Astrocyte (in vitro differentiated cells and primary cell): ENCODE data around the gene NXN. TPM values are rescaled to one million over a fixed set of nuclear protein-coding genes. Genes with fewer than 3 reads are reported as not detected.

ENCODE experiments used
- DNase-seq: peaks from one replicate; pipeline ENCODE4 v3.0.0-alpha.2; 2010; ENCODE audit warnings: low read depth
- FAIRE-seq: peaks from 2 replicates; lab custom pipeline; 2011; peaks lifted over from hg19 to GRCh38; lab: Jason Lieb, UNC
- H2AFZ ChIP-seq: 2 replicates; pipeline ENCODE4 v1.6.0; 2012; ENCODE audit warnings: low read depth, low read length, inconsistent platforms
- H3K27ac ChIP-seq: 2 replicates; pipeline ENCODE4 v1.5.1; 2011; ENCODE audit warnings: low read depth, low read length, inconsistent platforms
- H3K27me3 ChIP-seq: 2 replicates; pipeline ENCODE4 v1.6.0; 2011; ENCODE audit warnings: low read length, inconsistent platforms; ENCODE audit not compliant: insufficient read depth
- H3K36me3 ChIP-seq: 2 replicates; pipeline ENCODE4 v1.5.1; 2011; ENCODE audit warnings: low read length, inconsistent platforms; ENCODE audit not compliant: insufficient read depth
- H3K4me1 ChIP-seq: 2 replicates; pipeline ENCODE4 v1.5.1; 2011; ENCODE audit warnings: low read length, inconsistent platforms; ENCODE audit not compliant: insufficient read depth
- H3K4me2 ChIP-seq: 2 replicates; pipeline ENCODE4 v1.6.0; 2012; ENCODE audit warnings: low read length, inconsistent platforms
- H3K4me3 ChIP-seq: 2 replicates; pipeline ENCODE4 v1.5.1; 2011; ENCODE audit warnings: low read depth, mild to moderate bottlenecking, low read length, inconsistent platforms; ENCODE audit not compliant: insufficient read depth
- H3K79me2 ChIP-seq: 2 replicates; pipeline ENCODE4 v1.6.0; 2012; ENCODE audit warnings: mild to moderate bottlenecking, low read length, inconsistent platforms; ENCODE audit not compliant: insufficient read depth
- H3K9ac ChIP-seq: 2 replicates; pipeline ENCODE4 v1.6.0; 2012; ENCODE audit warnings: mild to moderate bottlenecking, low read length, inconsistent platforms
- H3K9me3 ChIP-seq: 2 replicates; pipeline ENCODE4 v1.5.1; 2012; ENCODE audit warnings: low read depth, mild to moderate bottlenecking, low read length, inconsistent platforms; ENCODE audit not compliant: insufficient read depth
- H4K20me1 ChIP-seq: 2 replicates; pipeline ENCODE4 v1.6.0; 2012; ENCODE audit warnings: low read length, inconsistent platforms; ENCODE audit not compliant: insufficient read depth
- H3K27ac Mint-ChIP-seq: one replicate; pipeline ENCODE4 v1.8.0; 2021; ENCODE audit warnings: mild to moderate bottlenecking, mixed read lengths; ENCODE audit not compliant: unreplicated experiment
- H3K27me3 Mint-ChIP-seq: one replicate; pipeline ENCODE4 v1.8.0; 2021; ENCODE audit warnings: low read depth, mixed read lengths; ENCODE audit not compliant: unreplicated experiment
- H3K36me3 Mint-ChIP-seq: one replicate; pipeline ENCODE4 v1.8.0; 2021; ENCODE audit warnings: low read depth, mixed read lengths; ENCODE audit not compliant: unreplicated experiment
- H3K4me1 Mint-ChIP-seq: one replicate; pipeline ENCODE4 v1.8.0; 2021; ENCODE audit warnings: low read depth, mixed read lengths; ENCODE audit not compliant: unreplicated experiment
- H3K4me3 Mint-ChIP-seq: one replicate; pipeline ENCODE4 v1.8.0; 2021; ENCODE audit warnings: mild to moderate bottlenecking, moderate library complexity, mixed read lengths; ENCODE audit not compliant: unreplicated experiment
- H3K9me3 Mint-ChIP-seq: one replicate; pipeline ENCODE4 v1.8.0; 2021; ENCODE audit warnings: mild to moderate bottlenecking, mixed read lengths; ENCODE audit not compliant: unreplicated experiment
- EZH2 ChIP-seq: IDR thresholded peaks from 2 replicates; pipeline ENCODE4 v1.6.1; 2012; ENCODE audit warnings: mild to moderate bottlenecking, low read length, inconsistent platforms; ENCODE audit not compliant: insufficient read depth
- total RNA-seq: library from RNA; stranded (reverse); gene quantifications from 2 replicates; pipeline ENCODE4 v1.2.1, GENCODE V29; 2021
- TF ChIP-seq, protein P1 (sequence below): IDR thresholded peaks from 2 replicates; pipeline ENCODE4 v1.5.1; 2011; ENCODE audit warnings: low read depth, mild to moderate bottlenecking, inconsistent platforms, low read length, moderate library complexity; ENCODE audit not compliant: insufficient read depth

NXN gene
- total RNA-seq, 1 donor from 2014 or later: 104 TPM

DNA sequence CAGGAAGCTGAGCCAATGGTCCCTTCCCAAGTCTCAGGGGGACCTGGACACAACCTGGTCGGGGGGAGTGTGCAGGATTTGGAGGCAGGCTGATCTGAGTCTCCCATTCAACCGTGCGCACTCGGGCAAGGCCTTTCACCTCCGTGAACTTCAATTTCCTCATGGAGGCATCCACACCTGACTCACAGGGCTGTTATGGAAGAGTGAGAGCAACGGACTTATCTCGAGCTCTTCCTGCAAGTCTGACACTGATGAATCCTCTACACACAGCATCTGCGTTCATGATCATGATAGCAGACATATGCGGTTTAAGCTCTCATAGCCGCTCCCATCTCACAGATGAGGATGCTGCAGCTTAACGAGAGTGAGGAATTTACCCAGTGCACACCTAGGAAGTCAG is 39.0 kb upstream of the NXN start:
- no peak overlapping the region for H3K27ac Mint-ChIP-seq
- no peak overlapping the region for H3K4me2 ChIP-seq
- H3K4me3 Mint-ChIP-seq: no peak overlapping the region

DNA sequence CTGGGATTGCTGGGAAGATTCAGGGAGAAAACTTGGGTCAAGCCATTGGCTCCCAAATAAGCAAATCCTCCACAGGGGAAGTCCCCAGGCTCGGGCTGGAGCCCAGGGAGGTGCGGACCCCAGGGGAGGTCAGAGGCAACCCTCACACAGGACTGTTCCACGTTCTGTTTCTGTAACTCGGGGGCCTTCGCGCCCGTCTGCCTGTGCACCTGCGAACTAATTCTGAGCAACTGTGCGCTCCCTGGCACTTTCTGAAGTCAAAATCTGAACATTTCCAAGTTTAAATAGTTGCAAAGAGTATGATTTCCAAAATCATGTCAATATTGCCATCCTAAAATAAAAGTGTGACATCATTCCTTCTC is 34.1 kb upstream of the NXN start:
- no peaks in the 10 kb centered on the region for H3K27me3 Mint-ChIP-seq
- Histone ChIP-seq H3K79me2 (no peaks in the 10 kb centered on the region), H3K4me1 (no peaks in the 10 kb centered on the region), H3K27me3 (no peaks in the 10 kb centered on the region), H3K9me3 (no peaks in the 10 kb centered on the region), H3K36me3 (no peaks in the 10 kb centered on the region), H3K4me2 (no peak overlapping the region), H3K27ac (no peak overlapping the region), H2AFZ (no peak overlapping the region), H3K4me3 (no peak overlapping the region), H4K20me1 (peaks cover 9% of the 10 kb centered on the region), H3K9ac (no peak overlapping the region)
- H3K4me3 Mint-ChIP-seq: no peak overlapping the region
- H3K36me3 Mint-ChIP-seq: peaks cover 2% of the 10 kb centered on the region
- no peak overlapping the region for H3K27ac Mint-ChIP-seq
- no peak for FAIRE-seq
- no peak for TF ChIP-seq EZH2
- TF ChIP-seq, protein P1, sequence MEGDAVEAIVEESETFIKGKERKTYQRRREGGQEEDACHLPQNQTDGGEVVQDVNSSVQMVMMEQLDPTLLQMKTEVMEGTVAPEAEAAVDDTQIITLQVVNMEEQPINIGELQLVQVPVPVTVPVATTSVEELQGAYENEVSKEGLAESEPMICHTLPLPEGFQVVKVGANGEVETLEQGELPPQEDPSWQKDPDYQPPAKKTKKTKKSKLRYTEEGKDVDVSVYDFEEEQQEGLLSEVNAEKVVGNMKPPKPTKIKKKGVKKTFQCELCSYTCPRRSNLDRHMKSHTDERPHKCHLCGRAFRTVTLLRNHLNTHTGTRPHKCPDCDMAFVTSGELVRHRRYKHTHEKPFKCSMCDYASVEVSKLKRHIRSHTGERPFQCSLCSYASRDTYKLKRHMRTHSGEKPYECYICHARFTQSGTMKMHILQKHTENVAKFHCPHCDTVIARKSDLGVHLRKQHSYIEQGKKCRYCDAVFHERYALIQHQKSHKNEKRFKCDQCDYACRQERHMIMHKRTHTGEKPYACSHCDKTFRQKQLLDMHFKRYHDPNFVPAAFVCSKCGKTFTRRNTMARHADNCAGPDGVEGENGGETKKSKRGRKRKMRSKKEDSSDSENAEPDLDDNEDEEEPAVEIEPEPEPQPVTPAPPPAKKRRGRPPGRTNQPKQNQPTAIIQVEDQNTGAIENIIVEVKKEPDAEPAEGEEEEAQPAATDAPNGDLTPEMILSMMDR: no peak
- DNase-seq: no peak
- no peaks in the 10 kb centered on the region for H3K9me3 Mint-ChIP-seq
- no peaks in the 10 kb centered on the region for H3K4me1 Mint-ChIP-seq

More for the DNA sequence above, 39.0 kb upstream of the NXN start:
- H3K4me3 ChIP-seq: no peak overlapping the region
- FAIRE-seq: no peak
- H3K9ac ChIP-seq: no peak overlapping the region
- peaks cover 24% of the 10 kb centered on the region for H4K20me1 ChIP-seq
- peaks cover 4% of the 10 kb centered on the region for H3K36me3 Mint-ChIP-seq
- H3K4me1 Mint-ChIP-seq: no peaks in the 10 kb centered on the region
- H3K27me3 ChIP-seq: no peaks in the 10 kb centered on the region
- H3K27ac ChIP-seq: no peak overlapping the region
- no peak for DNase-seq
- H2AFZ ChIP-seq: no peak overlapping the region
- no peaks in the 10 kb centered on the region for H3K9me3 Mint-ChIP-seq
- H3K27me3 Mint-ChIP-seq: no peaks in the 10 kb centered on the region
- H3K9me3 ChIP-seq: no peaks in the 10 kb centered on the region
- H3K4me1 ChIP-seq: no peaks in the 10 kb centered on the region
- H3K36me3 ChIP-seq: no peaks in the 10 kb centered on the region
- peaks cover 2% of the 10 kb centered on the region for H3K79me2 ChIP-seq
- no peak for TF ChIP-seq EZH2
- TF ChIP-seq, protein P1: no peak

- Histone ChIP-seq H2AFZ (no peak overlapping the region), H3K36me3 (no peaks in the 10 kb centered on the region), H3K79me2 (no peaks in the 10 kb centered on the region), H3K4me3 (no peak overlapping the region), H3K9ac (no peak overlapping the region), H3K27me3 (no peaks in the 10 kb centered on the region), H4K20me1 (peaks cover 5% of the 10 kb centered on the region), H3K4me1 (no peaks in the 10 kb centered on the region), H3K9me3 (no peaks in the 10 kb centered on the region), H3K27ac (no peak overlapping the region), H3K4me2 (no peak overlapping the region)
- Mint-ChIP-seq H3K9me3 (no peaks in the 10 kb centered on the region), H3K4me3 (no peak overlapping the region), H3K27ac (no peak overlapping the region), H3K36me3 (peaks cover 2% of the 10 kb centered on the region), H3K27me3 (no peaks in the 10 kb centered on the region), H3K4me1 (no peaks in the 10 kb centered on the region)
- DNase-seq (no peak), FAIRE-seq (no peak)
- TF ChIP-seq, protein P1: no peak
- no peak for TF ChIP-seq EZH2
Observed at GRCh38 chr17:1012823-1013728, 33.5 kb upstream of the NXN start.
